GM18520 (cell line): Measurements from ENCODE around the gene MYO1D.

Experiments used
- ATAC-seq: cut with Tn5 transposase; IDR thresholded peaks from one replicate; pipeline ENCODE4 v1.9.1; 2021; ENCODE audit not compliant: unreplicated experiment

Gene MYO1D

GRCh38 chr17:32492648-32493289, 384.2 kb downstream of the MYO1D start:
- ATAC-seq: no peak

- no peak for ATAC-seq
These were observed 384.7 kb downstream of the MYO1D start for GRCh38 chr17:32492264-32492589.

GRCh38 chr17:32491371-32492263, 385.3 kb downstream of the MYO1D start:
- ATAC-seq: no peak

GRCh38 chr17:32490101-32490482, 386.8 kb downstream of the MYO1D start:
- ATAC-seq: no peak

GRCh38 chr17:32489320-32490100, 387.4 kb downstream of the MYO1D start:
- no peak for ATAC-seq

- no peak for ATAC-seq
These were observed 388.2 kb downstream of the MYO1D start for GRCh38 chr17:32488604-32489180.

- ATAC-seq: no peak
These were observed 388.8 kb downstream of the MYO1D start for GRCh38 chr17:32488177-32488542.

GRCh38 chr17:32487473-32488176, 389.3 kb downstream of the MYO1D start:
- peak; percentile 14 for ATAC-seq

GRCh38 chr17:32486701-32487472, 390.0 kb downstream of the MYO1D start, which contains the start of gene CDK5R1:
TSS of gene CDK5R1 (plus strand) at chr17:32486993. CDS start at chr17:32487621, 628 bp downstream.
- ATAC-seq: peak; percentile 35

- ATAC-seq: peak; percentile 33
These were observed 390.7 kb downstream of the MYO1D start for GRCh38 chr17:32486111-32486700.

- no peak for ATAC-seq
These were observed 391.4 kb downstream of the MYO1D start for GRCh38 chr17:32485261-32486110.

GRCh38 chr17:32484628-32485027, 392.3 kb downstream of the MYO1D start:
- ATAC-seq: no peak

- ATAC-seq: no peak
These were observed 392.9 kb downstream of the MYO1D start for GRCh38 chr17:32484041-32484461.

- ATAC-seq: no peak
These were observed 393.4 kb downstream of the MYO1D start for GRCh38 chr17:32483451-32484019.

- ATAC-seq: no peak
These were observed 394.2 kb downstream of the MYO1D start for GRCh38 chr17:32482568-32483320.

GRCh38 chr17:32481193-32481592, 395.7 kb downstream of the MYO1D start:
- no peak for ATAC-seq

GRCh38 chr17:32479074-32479617, 397.8 kb downstream of the MYO1D start:
- no peak for ATAC-seq
